GM19099 (cell line): ENCODE data around the gene RPL21.

Experiments
- POLR2A ChIP-seq: IDR thresholded peaks from 3 replicates; pipeline ENCODE4 v1.6.1; 2011; ENCODE audit warnings: low read depth; ENCODE audit not compliant: insufficient read length; ENCODE audit errors: extremely low read depth

The RPL21 gene

GRCh38 chr13:27296496-27296895 is 45.1 kb downstream of the RPL21 start:
- no peak for TF ChIP-seq POLR2A

GRCh38 chr13:27298849-27299248 is 47.5 kb downstream of the RPL21 start:
- TF ChIP-seq POLR2A: no peak

GRCh38 chr13:27300941-27301586 is 49.7 kb downstream of the RPL21 start:
- TF ChIP-seq POLR2A: no peak

- TF ChIP-seq POLR2A: no peak
These were observed 51.4 kb downstream of the RPL21 start for GRCh38 chr13:27302643-27303262.

- TF ChIP-seq POLR2A: no peak
These were observed 52.7 kb downstream of the RPL21 start for GRCh38 chr13:27304099-27304498.

- no peak for TF ChIP-seq POLR2A
These were observed 53.3 kb downstream of the RPL21 start for GRCh38 chr13:27304611-27305010.
